Left cardiac atrium (tissue), 4 donors: ENCODE data around the gene FAM169A. TPM values are rescaled to one million over a fixed set of nuclear protein-coding genes. Genes with fewer than 3 reads are reported as not detected.
"Not testable (repeated sequence)": the region's sequence is repeated elsewhere in the genome, so short reads cannot be mapped to it uniquely, and the experiment has no call there.

Experiments
- ATAC-seq, 2 donors: fragments of 200-7000 bp; cut with Tn5 transposase; one replicate each; pipeline ENCODE4 v1.9.1; 2020; ENCODE audit warnings: mild to moderate bottlenecking in 2 of 2, moderate library complexity in 2 of 2
- DNase-seq: peaks from one replicate; pipeline ENCODE4 v3.0.0-alpha.2; 2020
- intact Hi-C, 2 donors: fragments of 100-400 bp; cut with DNase I; formaldehyde crosslinking; loops; one replicate each; pipeline versions ENCODE4 v1.14.1 to v1.15.1; 2022 to 2023
- total RNA-seq, 2 donors: library from RNA; stranded (reverse); fragmentation: NEBNext Ultra II Directional; extraction: Animal tissue kit (Norgen Biotek cat#: 25700); gene quantifications; one replicate each; pipeline ENCODE4 v1.2.1, GENCODE V29; 2021
- donor health status: DM: no; HTN: yes; CAD: no.
- donor health status: DM: no; HTN: yes; CAD: no; lungs with severe emphysema.
- donor health status: DM: yes; HTN: yes; CAD: no.
- donor health status: Dilated cardiomyopathy.

FAM169A gene
- total RNA-seq, 2 donors from 2014 or later, result 5.0 to 6.9 TPM

DNA sequence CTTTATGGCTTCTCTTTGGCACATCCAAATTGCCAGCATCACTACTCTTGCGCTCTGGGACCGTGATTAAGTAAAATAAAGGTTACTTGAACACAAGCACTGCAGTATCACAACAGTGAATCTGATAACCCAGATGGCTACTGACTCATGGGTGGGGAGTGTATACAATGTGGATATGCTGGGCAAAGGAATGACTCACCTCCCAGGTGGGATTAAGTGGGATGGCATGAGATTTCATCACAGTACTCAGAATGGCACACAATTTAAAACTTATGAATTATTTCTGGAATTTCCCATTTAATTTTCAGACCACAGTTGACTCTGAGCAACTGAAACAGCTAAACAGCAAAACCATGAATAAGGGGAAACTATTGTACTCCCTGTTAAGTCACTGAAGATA, 103.6 kb downstream of the FAM169A start:
- no peak for ATAC-seq
- no peak for DNase-seq
- intact Hi-C loops, result loop anchor here in 1 of 2 donors (10.0 kb wide), 1 partner anchor 152 kb away; no protein-coding TSS in a partner anchor

GRCh38 chr5:74761241-74761640, 104.9 kb downstream of the FAM169A start:
- DNase-seq (no peak), ATAC-seq (no peak)
- intact Hi-C loops, result loop anchor here in 1 of 2 donors (10.0 kb wide), 1 partner anchor 154 kb away; no protein-coding TSS in a partner anchor

DNA sequence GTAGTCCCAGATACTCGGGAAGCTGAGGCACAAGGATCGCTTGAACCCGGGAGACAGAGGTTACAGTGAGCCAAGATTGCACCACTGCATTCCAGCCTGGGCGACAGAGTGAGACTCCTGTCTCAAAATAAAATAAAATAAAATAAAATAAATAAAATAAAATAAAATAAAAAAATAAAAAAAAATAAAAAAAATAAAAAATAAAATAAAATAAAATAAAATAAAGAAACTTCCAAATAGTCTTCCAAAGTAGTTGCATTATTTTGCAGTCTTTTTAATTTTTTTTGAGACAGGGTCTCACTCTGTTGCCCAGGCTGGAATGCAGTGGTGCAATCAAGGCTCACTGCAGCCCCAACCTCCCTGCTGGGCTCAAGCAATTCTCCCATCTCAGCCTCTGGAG, 117.4 kb downstream of the FAM169A start:
- intact Hi-C loops, DNase-seq, ATAC-seq: not testable (repeated sequence)

DNA sequence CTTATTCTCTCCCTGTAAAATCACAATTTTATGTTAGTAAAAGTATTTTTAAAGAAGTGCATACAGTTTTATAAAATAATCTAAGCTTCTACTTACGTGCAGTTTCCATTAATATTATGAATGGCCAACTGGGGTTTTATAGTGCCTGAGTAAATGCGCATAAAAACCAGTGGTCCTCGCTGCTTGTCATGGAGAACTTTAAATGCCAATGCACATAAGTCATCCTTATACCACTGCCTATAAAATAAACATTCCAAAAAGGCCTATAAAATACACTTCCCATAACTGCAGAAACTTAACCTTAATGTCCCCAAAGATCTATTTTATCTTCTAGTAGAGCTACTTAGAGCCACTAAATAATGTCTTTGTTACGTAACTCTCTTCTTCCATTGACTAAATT, 127.8 kb downstream of the FAM169A start:
- ATAC-seq, result no peak
- DNase-seq, result no peak
- intact Hi-C loops, result no loop called here

- ATAC-seq, result no peak
- intact Hi-C loops, result no loop called here
- DNase-seq, result no peak
These were observed 129.4 kb downstream of the FAM169A start for GRCh38 chr5:74736759-74737158.

Other genes with a start within 250 kb of the FAM169A start
- gene ENC1, start 225.7 kb downstream of the FAM169A start, total RNA-seq, result 10 to 100 TPM in 1 of 2 donors, 1 to 10 TPM in 1; 5.5 to 12.0 TPM
- gene HEXB, start 181.2 kb downstream of the FAM169A start, total RNA-seq, result 10 to 100 TPM; 80.1 to 84.2 TPM
- gene GFM2, start 99.3 kb downstream of the FAM169A start, total RNA-seq, result 10 to 100 TPM; 24.8 to 27.8 TPM
- gene NSA2, start 99.1 kb downstream of the FAM169A start, total RNA-seq, result 10 to 100 TPM; 42.1 to 71.8 TPM
- under 1 TPM; 0.35 to 0.55 TPM for gene GCNT4, start 186.2 kb upstream of the FAM169A start, total RNA-seq